ENCODE results near the gene MRPL43.

GRCh38 chr10:101008823-101009423 lies 21.6 kb upstream of the MRPL43 start:
- TF ChIP-seq CTCF (IDR thresholded peaks at IDR 0.05 in 2 of 3, conservative IDR thresholded peaks at IDR 0.05 in 1 of 3; ENCODE audit: borderline replicate concordance in 1 of 3, insufficient read depth in 1 of 3, low read depth in 2 of 3, low read length in 2 of 3) (no peak), EZH2 (IDR thresholded peaks at IDR 0.05) (no peak), RAD21 (IDR thresholded peaks at IDR 0.05; ENCODE audit: low read depth) (no peak), POLR2AphosphoS5 (IDR thresholded peaks at IDR 0.05; ENCODE audit: low read depth, low read length) (no peak), REST (IDR thresholded peaks at IDR 0.05; ENCODE audit: low read depth) (no peak), SP1 (IDR thresholded peaks at IDR 0.05; ENCODE audit: low read depth) (no peak), ZBTB33 (IDR thresholded peaks at IDR 0.05; ENCODE audit: extremely low read depth, insufficient replicate concordance, low read length) (no peak), POLR2A (IDR thresholded peaks at IDR 0.05; ENCODE audit: borderline replicate concordance, extremely low read depth, insufficient read depth, insufficient read length) (no peak), TCF7L2 (IDR thresholded peaks at IDR 0.05; ENCODE audit: borderline replicate concordance, extremely low read depth, insufficient read depth, insufficient read length) (no peak), FOSL1 (IDR thresholded peaks at IDR 0.05; ENCODE audit: low read depth) (no peak), ZNF274 (IDR thresholded peaks at IDR 0.05; ENCODE audit: low read depth, low read length) (no peak), EZH2phosphoT487 (IDR thresholded peaks at IDR 0.05; ENCODE audit: borderline replicate concordance) (no peak), SRF (IDR thresholded peaks at IDR 0.05; ENCODE audit: low read depth) (no peak), JUND (IDR thresholded peaks at IDR 0.05) (no peak)

Measured in HCT116 (cell line).